Karpas-422 (cell line): Measurements from ENCODE around the gene OPN4. TPM values are rescaled to one million over a fixed set of nuclear protein-coding genes. Genes with fewer than 3 reads are reported as not detected.

ENCODE experiments used
- DNase-seq: peaks from one replicate; pipeline ENCODE4 v3.0.0-alpha.2; 2015
- H2AFZ ChIP-seq: fragments of 200-600 bp; sonication (generic); 2 replicates; pipeline ENCODE4 v1.6.1; 2014; ENCODE audit warnings: antibody characterized with exemption, low read length, mixed read lengths
- H3K27ac ChIP-seq: fragments of 200-600 bp; sonication (generic); 2 replicates; pipeline ENCODE4 v1.5.1; 2014; ENCODE audit warnings: mild to moderate bottlenecking, low read length, moderate library complexity
- H3K27me3 ChIP-seq: fragments of 200-600 bp; sonication (generic); 2 replicates; pipeline ENCODE4 v1.6.1; 2014; ENCODE audit warnings: low read length, mixed read lengths
- H3K36me3 ChIP-seq: fragments of 200-600 bp; sonication (generic); 2 replicates; pipeline ENCODE4 v1.6.1; 2014; ENCODE audit warnings: low read length, mixed read lengths; ENCODE audit not compliant: insufficient read depth
- H3K4me1 ChIP-seq: fragments of 200-600 bp; sonication (generic); 2 replicates; pipeline ENCODE4 v1.6.1; 2014; ENCODE audit warnings: mild to moderate bottlenecking, low read length, mixed read lengths
- H3K4me2 ChIP-seq: fragments of 200-600 bp; sonication (generic); 2 replicates; pipeline ENCODE4 v1.6.1; 2014; ENCODE audit warnings: low read length, low read depth, mild to moderate bottlenecking; ENCODE audit not compliant: poor library complexity, severe bottlenecking
- H3K4me3 ChIP-seq: fragments of 200-600 bp; sonication (generic); 2 replicates; pipeline ENCODE4 v1.5.1; 2014; ENCODE audit warnings: mild to moderate bottlenecking, antibody characterized with exemption, low read length, mixed read lengths
- H3K79me2 ChIP-seq: fragments of 200-600 bp; sonication (generic); 2 replicates; pipeline ENCODE4 v1.6.1; 2014; ENCODE audit warnings: mild to moderate bottlenecking, low read length, mixed read lengths
- H3K9ac ChIP-seq: fragments of 200-600 bp; sonication (generic); 2 replicates; pipeline ENCODE4 v1.6.0; 2014; ENCODE audit warnings: low read length
- H3K9me2 ChIP-seq: fragments of 200-600 bp; sonication (generic), shearing (Covaris generic); replicated peaks from 2 replicates; pipeline ENCODE4 v1.6.0; 2014; ENCODE audit warnings: mild to moderate bottlenecking, low read length, moderate library complexity; ENCODE audit not compliant: insufficient read depth
- H3K9me3 ChIP-seq: fragments of 300-700, 200-600 bp; sonication (generic); 2 replicates; pipeline ENCODE4 v1.6.1; 2014; ENCODE audit warnings: low read length, mixed read lengths
- H4K20me1 ChIP-seq: fragments of 200-600 bp; sonication (generic); 2 replicates; pipeline ENCODE4 v1.6.1; 2014; ENCODE audit warnings: mild to moderate bottlenecking, antibody characterized with exemption, low read length, low read depth; ENCODE audit not compliant: insufficient read depth
- total RNA-seq: library from RNA; depleted of rRNA; stranded (reverse); fragments of >200 nt; shearing (Covaris generic); gene quantifications from 2 replicates; pipeline ENCODE4 v1.2.3, GENCODE V29; 2014; ENCODE audit warnings: low replicate concordance

OPN4 gene
- total RNA-seq, 1 experiment from 2014 or later = not detected

DNA sequence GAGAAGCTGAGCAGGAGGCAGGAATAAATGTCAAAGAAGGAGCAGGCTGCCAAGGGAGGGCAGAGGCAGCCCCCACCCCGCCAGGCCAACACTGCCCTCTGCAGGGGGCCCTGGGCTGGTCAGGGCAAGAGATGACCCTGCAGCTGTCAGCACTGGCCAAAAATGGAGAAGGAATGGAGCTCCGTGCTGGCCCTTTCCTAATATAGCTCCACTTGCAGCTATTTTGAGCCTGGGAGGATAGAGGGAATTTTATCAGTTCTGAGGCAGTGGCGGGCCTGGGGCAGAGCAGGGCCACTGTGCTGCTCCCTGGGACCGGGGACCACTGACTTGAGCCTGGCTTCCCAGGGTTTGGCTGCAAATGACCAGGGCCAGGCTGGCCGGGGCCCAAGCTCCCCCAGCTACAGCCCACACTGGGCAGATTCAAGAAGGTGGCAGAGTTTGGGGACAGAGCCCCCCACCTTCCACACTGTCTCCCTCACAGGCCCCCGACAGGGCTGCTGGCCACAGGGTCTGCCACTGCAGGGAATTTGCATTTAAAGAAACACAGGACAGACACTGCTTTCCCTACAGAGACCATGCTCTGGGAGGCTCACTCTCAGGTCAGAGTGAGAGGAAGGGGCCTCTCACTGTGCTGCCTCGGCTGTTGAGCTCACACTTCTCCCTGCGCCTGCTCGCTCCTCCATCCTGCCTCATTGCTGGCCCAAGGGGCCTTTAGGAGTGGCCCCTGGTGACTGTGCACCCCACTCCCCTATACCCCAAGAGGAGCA lies 30.2 kb downstream of the OPN4 start:
- H3K4me3 ChIP-seq = no peak overlapping the region
- H3K9me2 ChIP-seq = no peaks in the 10 kb centered on the region
- H3K79me2 ChIP-seq = no peaks in the 10 kb centered on the region
- H3K36me3 ChIP-seq = no peaks in the 10 kb centered on the region
- peak; percentile 45 for DNase-seq
- no peaks in the 10 kb centered on the region for H3K27me3 ChIP-seq
- H3K9me3 ChIP-seq = no peaks in the 10 kb centered on the region
- no peak overlapping the region for H2AFZ ChIP-seq
- H4K20me1 ChIP-seq = no peaks in the 10 kb centered on the region
- H3K4me1 ChIP-seq = peaks cover 22% of the 10 kb centered on the region
- no peak overlapping the region for H3K9ac ChIP-seq
- no peak overlapping the region; the same call in 1 of the 2 replicates for H3K27ac ChIP-seq
- no peak overlapping the region for H3K4me2 ChIP-seq

- Histone ChIP-seq H2AFZ (no peak overlapping the region), H3K9me2 (no peaks in the 10 kb centered on the region), H3K4me1 (peaks cover 16% of the 10 kb centered on the region), H4K20me1 (no peaks in the 10 kb centered on the region), H3K4me2 (no peak overlapping the region), H3K79me2 (no peaks in the 10 kb centered on the region), H3K9ac (no peak overlapping the region), H3K9me3 (no peaks in the 10 kb centered on the region), H3K27me3 (no peaks in the 10 kb centered on the region), H3K27ac (no peak overlapping the region), H3K36me3 (no peaks in the 10 kb centered on the region), H3K4me3 (no peak overlapping the region)
- no peak for DNase-seq
These were observed 31.1 kb downstream of the OPN4 start for GRCh38 chr10:86685416-86685815.

DNA sequence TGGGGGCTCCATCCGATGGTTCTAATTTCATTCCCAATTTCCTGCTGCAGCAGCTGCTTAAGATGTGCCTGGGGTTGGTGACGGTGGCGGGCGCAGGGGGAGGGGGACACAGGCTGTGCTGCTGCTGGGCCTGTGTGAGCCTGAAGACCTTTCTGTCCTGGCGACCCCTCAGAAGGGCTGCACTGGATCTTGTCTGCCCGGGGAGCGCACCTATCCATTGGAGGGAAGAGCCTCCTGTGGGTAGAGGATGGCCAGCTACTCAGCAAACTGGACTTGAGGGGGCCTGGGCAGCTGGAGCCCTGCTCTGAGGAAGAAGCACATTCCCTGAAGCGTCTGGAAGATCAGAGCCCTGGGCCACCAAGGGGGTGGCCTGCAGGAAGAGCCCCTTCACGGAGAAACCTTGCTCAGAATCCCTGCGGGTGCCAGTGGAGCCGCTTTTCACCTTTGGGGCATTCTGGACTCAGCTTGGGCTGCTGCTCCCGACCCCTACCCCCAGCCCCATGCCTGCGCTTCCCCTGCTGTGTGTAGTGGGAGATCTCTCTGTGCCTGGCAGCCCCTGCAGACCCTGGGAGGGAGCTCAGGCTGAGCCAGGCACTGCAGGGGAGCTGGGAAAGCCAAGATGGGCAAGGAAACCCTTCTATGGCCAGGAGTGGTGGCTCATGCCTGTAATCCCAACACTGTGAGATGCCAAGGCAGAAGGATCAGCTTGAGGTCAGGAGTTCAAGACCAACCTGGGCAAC lies 31.7 kb downstream of the OPN4 start:
- Histone ChIP-seq H3K4me1 (peaks cover 16% of the 10 kb centered on the region), H3K27ac (no peak overlapping the region), H3K27me3 (no peaks in the 10 kb centered on the region), H4K20me1 (no peaks in the 10 kb centered on the region), H3K36me3 (no peaks in the 10 kb centered on the region), H3K9ac (no peak overlapping the region), H3K9me3 (no peaks in the 10 kb centered on the region), H3K9me2 (no peaks in the 10 kb centered on the region), H3K4me2 (no peak overlapping the region), H2AFZ (no peak overlapping the region), H3K4me3 (no peak overlapping the region), H3K79me2 (no peaks in the 10 kb centered on the region)
- no peak for DNase-seq

DNA sequence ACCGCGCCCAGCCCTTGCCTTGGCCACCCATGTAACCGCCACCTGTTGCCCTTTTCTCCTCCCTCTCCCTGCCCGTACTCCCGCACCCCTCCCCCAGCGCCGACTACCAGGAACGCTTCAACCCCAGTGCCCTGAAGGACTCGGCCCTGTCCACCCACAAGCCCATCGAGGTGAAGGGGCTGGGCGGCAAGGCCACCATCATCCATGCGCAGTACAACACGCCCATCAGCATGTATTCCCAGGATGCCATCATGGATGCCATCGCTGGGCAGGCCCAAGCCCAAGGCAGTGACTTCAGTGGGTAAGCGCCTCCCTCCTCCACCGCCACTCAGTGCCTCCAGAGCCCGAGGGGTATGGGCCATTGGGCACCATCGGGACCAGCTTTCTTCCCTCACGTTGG lies 32.6 kb downstream of the OPN4 start:
- Histone ChIP-seq H4K20me1 (no peaks in the 10 kb centered on the region), H3K4me1 (peaks cover 16% of the 10 kb centered on the region), H3K9me3 (no peaks in the 10 kb centered on the region), H3K27ac (no peak overlapping the region), H3K4me3 (no peak overlapping the region), H3K9me2 (no peaks in the 10 kb centered on the region), H3K9ac (no peak overlapping the region), H3K79me2 (no peaks in the 10 kb centered on the region), H3K27me3 (no peaks in the 10 kb centered on the region), H3K36me3 (no peaks in the 10 kb centered on the region), H3K4me2 (no peak overlapping the region), H2AFZ (no peak overlapping the region)
- DNase-seq = no peak

- H3K9me3 ChIP-seq = no peaks in the 10 kb centered on the region
- peaks cover 16% of the 10 kb centered on the region for H3K4me1 ChIP-seq
- no peak overlapping the region for H3K9ac ChIP-seq
- H4K20me1 ChIP-seq = no peaks in the 10 kb centered on the region
- H3K9me2 ChIP-seq = no peaks in the 10 kb centered on the region
- no peak overlapping the region for H3K4me2 ChIP-seq
- H3K79me2 ChIP-seq = no peaks in the 10 kb centered on the region
- no peak overlapping the region for H3K27ac ChIP-seq
- no peak overlapping the region for H2AFZ ChIP-seq
- no peaks in the 10 kb centered on the region for H3K27me3 ChIP-seq
- no peak for DNase-seq
- H3K36me3 ChIP-seq = no peaks in the 10 kb centered on the region
- H3K4me3 ChIP-seq = no peak overlapping the region
These were observed 33.4 kb downstream of the OPN4 start for GRCh38 chr10:86687750-86688149.

- H3K4me1 ChIP-seq = peaks cover 16% of the 10 kb centered on the region
- H3K9ac ChIP-seq = no peak overlapping the region
- no peaks in the 10 kb centered on the region for H3K9me2 ChIP-seq
- DNase-seq = peak; percentile 72
- no peaks in the 10 kb centered on the region for H4K20me1 ChIP-seq
- no peaks in the 10 kb centered on the region for H3K9me3 ChIP-seq
- no peak overlapping the region for H2AFZ ChIP-seq
- no peak overlapping the region for H3K27ac ChIP-seq
- no peaks in the 10 kb centered on the region for H3K36me3 ChIP-seq
- no peaks in the 10 kb centered on the region for H3K79me2 ChIP-seq
- no peaks in the 10 kb centered on the region for H3K27me3 ChIP-seq
- no peak overlapping the region for H3K4me2 ChIP-seq
- H3K4me3 ChIP-seq = no peak overlapping the region
These were observed 34.1 kb downstream of the OPN4 start for GRCh38 chr10:86688398-86688921.

DNA sequence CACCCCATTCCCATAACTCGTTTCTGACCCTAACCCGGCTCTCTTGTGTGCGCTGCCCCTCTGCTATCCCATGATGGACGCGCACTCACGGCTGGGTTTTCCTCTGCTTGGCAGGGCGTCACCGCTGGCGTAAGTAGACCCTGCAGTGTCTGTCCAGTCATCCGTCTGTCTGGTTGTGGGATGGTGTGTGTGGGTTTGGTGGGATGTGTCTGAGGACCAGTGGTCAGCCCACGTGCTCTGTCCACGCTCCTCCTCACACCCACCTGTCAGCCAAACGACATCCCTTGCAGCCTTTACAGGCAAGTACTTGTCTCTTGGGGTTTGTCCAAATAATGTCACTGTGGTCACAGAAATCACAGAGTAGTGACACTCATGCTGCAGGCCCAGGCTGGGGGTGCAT lies 34.8 kb downstream of the OPN4 start:
- Histone ChIP-seq H3K27me3 (no peaks in the 10 kb centered on the region), H3K79me2 (no peaks in the 10 kb centered on the region), H3K4me3 (no peak overlapping the region), H3K4me2 (no peak overlapping the region), H3K9ac (no peak overlapping the region), H3K9me3 (no peaks in the 10 kb centered on the region), H3K27ac (no peak overlapping the region), H3K4me1 (peaks cover 9% of the 10 kb centered on the region), H3K9me2 (no peaks in the 10 kb centered on the region), H4K20me1 (no peaks in the 10 kb centered on the region), H2AFZ (no peak overlapping the region), H3K36me3 (no peaks in the 10 kb centered on the region)
- no peak for DNase-seq

DNA sequence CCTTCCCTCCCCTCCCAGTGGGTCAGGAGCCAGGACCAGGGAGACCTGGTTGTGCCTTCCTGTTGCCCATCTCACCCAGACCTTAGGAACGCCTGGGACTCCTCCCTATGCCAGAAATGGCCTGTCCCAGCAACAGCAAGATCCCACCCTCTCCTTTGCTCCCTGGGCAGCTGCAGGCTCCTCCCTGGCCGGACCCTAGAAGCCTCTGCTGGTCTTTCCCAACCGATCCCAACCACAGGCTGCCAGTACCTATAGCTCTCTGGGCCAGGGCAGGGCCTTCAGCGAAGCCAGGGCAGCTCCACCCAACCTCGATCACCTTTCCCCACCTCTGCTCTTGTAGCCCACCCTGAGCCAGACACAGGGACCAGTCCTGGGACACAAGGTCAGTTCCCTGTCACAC lies 35.9 kb downstream of the OPN4 start:
- no peaks in the 10 kb centered on the region for H3K9me2 ChIP-seq
- H3K27me3 ChIP-seq = no peaks in the 10 kb centered on the region
- no peaks in the 10 kb centered on the region for H3K36me3 ChIP-seq
- H3K9me3 ChIP-seq = no peaks in the 10 kb centered on the region
- H3K27ac ChIP-seq = no peak overlapping the region
- no peak overlapping the region for H3K4me3 ChIP-seq
- no peaks in the 10 kb centered on the region for H3K79me2 ChIP-seq
- H3K4me1 ChIP-seq = 0 out of 2 replicates have a peak, but pooled peaks cover 2% of the 10 kb centered on the region
- no peak overlapping the region for H3K9ac ChIP-seq
- no peak overlapping the region for H2AFZ ChIP-seq
- no peaks in the 10 kb centered on the region for H4K20me1 ChIP-seq
- H3K4me2 ChIP-seq = no peak overlapping the region
- no peak for DNase-seq
